Vagina (tissue), 2 donors: Measurements from ENCODE around the gene WDR47. TPM values are rescaled to one million over a fixed set of nuclear protein-coding genes. Genes with fewer than 3 reads are reported as not detected.
A peak's percentile ranks its signal among the peaks of the same experiment; 100 is the strongest.
"Not testable (repeated sequence)": the region's sequence is repeated elsewhere in the genome, so short reads cannot be mapped to it uniquely, and the experiment has no call there.

ENCODE experiments used
- DNase-seq, 2 donors: peaks; one replicate each; pipeline ENCODE4 v3.0.0-alpha.2; 2017; ENCODE audit errors: extremely low spot score in 2 of 2
- H3K27ac ChIP-seq: fragments of 200-600 bp; sonication (generic); one replicate; pipeline ENCODE4 v1.5.1; 2019
- H3K27me3 ChIP-seq: fragments of 200-600 bp; sonication (generic); one replicate; pipeline ENCODE4 v1.5.1; 2019
- H3K36me3 ChIP-seq, 2 donors: fragments of 200-600 bp; sonication (generic); one replicate each; pipeline ENCODE4 v1.5.1; 2017 to 2019
- H3K4me1 ChIP-seq: fragments of 200-600 bp; sonication (generic); one replicate; pipeline ENCODE4 v1.5.1; 2019
- H3K4me3 ChIP-seq, 2 donors: fragments of 200-600 bp; sonication (generic); 1 replicate in 1 of 2; 2 replicates in 1 of 2; pipeline ENCODE4 v1.5.1; 2016 to 2019
- H3K9me3 ChIP-seq: fragments of 200-600 bp; sonication (generic); one replicate; pipeline ENCODE4 v1.5.1; 2019
- CTCF ChIP-seq, 3 experiments: fragments of 450-650 bp in 2 of 3; fragments of 200-600 bp in 1 of 3; sonication (generic) in 1 of 3; IDR thresholded peaks; one replicate each; pipeline ENCODE4 v1.5.1; 2017 to 2019; ENCODE audit warnings: antibody characterized with exemption in 3 of 3, mild to moderate bottlenecking in 2 of 3, moderate library complexity in 2 of 3
- POLR2A ChIP-seq, 2 donors: fragments of 450-650 bp; IDR thresholded peaks; one replicate each; pipeline ENCODE4 v1.6.1; 2017; ENCODE audit warnings: antibody characterized with exemption in 2 of 2, mild to moderate bottlenecking in 2 of 2, moderate library complexity in 2 of 2
- POLR2AphosphoS5 ChIP-seq, 2 donors: sonication (generic); formaldehyde crosslinking; IDR thresholded peaks; one replicate each; pipeline ENCODE4 v1.9.0; 2017; ENCODE audit warnings: antibody characterized with exemption in 2 of 2, mild to moderate bottlenecking in 2 of 2, low read depth in 1 of 2; ENCODE audit not compliant: insufficient read depth in 1 of 2
- intact Hi-C: fragments of 100-400 bp; cut with DNase I; formaldehyde crosslinking; loops from one replicate; pipeline ENCODE4 v1.15.1; 2023
- total RNA-seq: library from RNA; depleted of rRNA; stranded (reverse); fragments of >200 nt; gene quantifications from one replicate; pipeline ENCODE4 v1.2.3, GENCODE V29; 2016

The WDR47 gene
- total RNA-seq, 1 donor from 2014 or later, result 14.7 TPM

DNA sequence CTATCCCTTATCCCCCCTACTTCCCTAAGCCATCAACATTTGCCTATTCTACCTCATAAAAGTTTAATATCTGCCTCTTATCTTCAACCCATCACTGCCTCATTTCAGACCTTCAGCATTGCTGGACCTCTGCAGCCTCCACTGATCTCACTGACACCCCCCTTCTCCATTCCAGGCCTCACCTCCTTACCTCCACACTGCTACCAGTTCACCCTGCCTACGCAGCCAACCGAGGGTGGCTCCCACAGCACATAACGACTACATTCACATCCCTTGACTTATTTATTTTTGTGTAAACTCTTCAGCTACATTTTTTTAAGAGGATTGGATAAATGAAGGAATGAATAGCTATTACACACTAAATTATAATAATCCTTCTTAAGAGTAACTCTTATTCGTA lies 92.9 kb downstream of the WDR47 start:
- Histone ChIP-seq H3K4me3 (no peak overlapping the region), H3K4me1 (peaks cover 8% of the 10 kb centered on the region), H3K36me3 (peaks cover 0 to 20% of the 10 kb centered on the region in 2 donors), H3K9me3 (no peaks in the 10 kb centered on the region), H3K27me3 (no peaks in the 10 kb centered on the region), H3K27ac (peak overlapping the region; percentile 5)
- DNase-seq, result no peak
- intact Hi-C loops, result no loop called here
- TF ChIP-seq CTCF (IDR thresholded peaks at IDR 0.05), result no peak
- no peak for TF ChIP-seq POLR2AphosphoS5 (IDR thresholded peaks at IDR 0.05; ENCODE audit: insufficient read depth in 1 of 2, low read depth in 1 of 2)
- TF ChIP-seq POLR2A (IDR thresholded peaks at IDR 0.05), result no peak

DNA sequence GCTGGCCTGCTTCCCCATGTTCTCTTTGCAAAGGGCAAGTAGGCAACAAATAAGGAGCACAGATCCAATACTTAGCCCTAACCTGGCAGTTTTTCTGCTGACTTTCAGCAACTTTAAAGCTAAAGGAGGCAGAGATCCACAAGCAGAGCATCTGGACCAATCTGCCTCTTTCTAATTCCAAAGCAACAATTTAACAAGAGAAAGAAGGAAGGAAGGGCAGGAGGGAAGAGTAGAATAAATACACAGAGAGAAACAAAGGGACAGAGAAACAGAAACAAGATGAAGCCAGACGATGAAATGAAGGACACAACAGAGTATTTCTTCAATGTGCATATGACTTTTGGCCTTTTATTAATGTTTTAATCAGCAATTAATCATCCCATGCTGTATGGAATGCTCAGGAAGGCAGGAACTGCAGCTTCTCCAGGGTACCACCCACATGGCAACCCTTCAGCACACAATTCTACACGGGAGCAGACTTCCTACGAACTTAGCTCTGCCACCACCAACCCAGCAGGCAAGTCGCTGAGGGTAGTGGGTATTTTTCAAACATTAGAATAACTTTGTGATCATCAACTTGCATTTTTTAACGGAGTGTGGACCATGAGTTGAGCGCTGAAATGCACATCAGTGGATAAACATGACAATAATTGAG lies 93.9 kb downstream of the WDR47 start:
- intact Hi-C loops, result no loop called here
- peak overlapping the region in 1 of 2 donors; percentile 21 for H3K4me3 ChIP-seq

DNA sequence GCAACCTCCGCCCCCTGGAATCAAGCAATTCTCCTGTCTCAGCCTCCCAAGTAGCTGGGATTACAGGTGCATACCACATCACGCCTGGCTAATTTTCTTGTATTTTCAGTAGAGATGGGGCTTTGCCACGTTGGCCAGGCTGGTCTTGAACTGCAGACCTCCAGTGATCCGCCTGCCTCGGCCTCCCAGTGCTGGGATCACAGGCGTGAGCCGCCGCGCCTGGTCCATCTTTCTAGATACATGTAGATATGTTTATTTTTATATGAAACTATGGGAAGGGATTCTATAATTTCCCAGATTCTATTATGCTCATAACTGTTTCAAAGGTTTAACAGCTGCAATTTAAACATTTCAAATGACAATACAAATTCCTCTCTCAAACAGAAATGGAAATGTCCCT lies 105.7 kb downstream of the WDR47 start:
- Histone ChIP-seq H3K4me1 (no peaks in the 10 kb centered on the region), H3K27me3 (no peaks in the 10 kb centered on the region), H3K27ac (no peak overlapping the region), H3K4me3 (no peak overlapping the region), H3K9me3 (no peaks in the 10 kb centered on the region), H3K36me3 (peaks cover 0 to 61% of the 10 kb centered on the region in 2 donors)
- TF ChIP-seq POLR2A (IDR thresholded peaks at IDR 0.05) (no peak), POLR2AphosphoS5 (IDR thresholded peaks at IDR 0.05; ENCODE audit: insufficient read depth in 1 of 2, low read depth in 1 of 2) (no peak), CTCF (IDR thresholded peaks at IDR 0.05) (no peak)
- intact Hi-C loops, result no loop called here
- DNase-seq, result no peak

More for the DNA sequence above, 93.9 kb downstream of the WDR47 start:
- Histone ChIP-seq H3K4me1 (peaks cover 8% of the 10 kb centered on the region), H3K36me3 (peaks cover 0 to 27% of the 10 kb centered on the region in 2 donors), H3K27me3 (no peaks in the 10 kb centered on the region), H3K27ac (peak overlapping the region; percentile 11), H3K9me3 (no peaks in the 10 kb centered on the region)
- no peak for DNase-seq
- TF ChIP-seq POLR2AphosphoS5 (IDR thresholded peaks at IDR 0.05; ENCODE audit: insufficient read depth in 1 of 2, low read depth in 1 of 2), result no peak
- no peak for TF ChIP-seq CTCF (IDR thresholded peaks at IDR 0.05)
- no peak for TF ChIP-seq POLR2A (IDR thresholded peaks at IDR 0.05)

GRCh38 chr1:108933944-108934343 lies 108.0 kb downstream of the WDR47 start:
- peaks cover 0 to 74% of the 10 kb centered on the region in 2 donors for H3K36me3 ChIP-seq

DNA sequence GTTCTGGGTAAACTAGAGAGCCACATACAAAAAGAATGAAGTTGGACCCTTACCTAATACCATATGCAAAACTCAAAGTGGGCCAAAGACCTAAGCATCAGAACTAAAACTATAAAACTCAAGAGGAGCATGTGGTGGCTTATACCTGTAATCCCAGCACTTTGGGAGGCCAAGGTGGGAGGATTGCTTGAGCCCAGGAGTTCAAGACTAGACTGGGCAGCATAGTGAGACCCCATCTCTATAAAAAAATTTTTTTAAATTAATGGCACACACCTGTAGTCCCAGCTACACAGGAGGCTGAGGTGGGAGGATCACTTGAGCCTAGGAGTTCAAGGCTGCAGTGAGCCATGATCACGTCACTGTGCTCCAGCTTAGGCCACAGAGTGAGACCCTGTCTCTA lies 114.3 kb downstream of the WDR47 start:
- intact Hi-C loops, H3K27me3 ChIP-seq, H3K4me1 ChIP-seq, DNase-seq, H3K9me3 ChIP-seq, H3K27ac ChIP-seq, H3K4me3 ChIP-seq: not testable (repeated sequence)
- H3K36me3 ChIP-seq, result peaks cover 0 to 91% of the 10 kb centered on the region in 2 donors

More at GRCh38 chr1:108933944-108934343, 108.0 kb downstream of the WDR47 start:
- Histone ChIP-seq H3K4me3 (no peak overlapping the region), H3K27me3 (no peaks in the 10 kb centered on the region), H3K4me1 (no peaks in the 10 kb centered on the region), H3K9me3 (no peaks in the 10 kb centered on the region), H3K27ac (no peak overlapping the region)
- DNase-seq, result no peak
- intact Hi-C loops, result no loop called here
- TF ChIP-seq CTCF (IDR thresholded peaks at IDR 0.05) (no peak), POLR2A (IDR thresholded peaks at IDR 0.05) (no peak), POLR2AphosphoS5 (IDR thresholded peaks at IDR 0.05; ENCODE audit: insufficient read depth in 1 of 2, low read depth in 1 of 2) (no peak)
